Neural progenitor cell (in vitro differentiated cells): Measurements from ENCODE around the gene TEKTIP1.
A peak's percentile ranks its signal among the peaks of the same experiment; 100 is the strongest.

Experiments used
- CTCF ChIP-seq: fragments of 200-600 bp; sonication (generic); IDR thresholded peaks from 2 replicates; pipeline ENCODE4 v1.5.1; 2017; ENCODE audit warnings: antibody characterized with exemption, mild to moderate bottlenecking
- EZH2 ChIP-seq: fragments of 200-600 bp; sonication (generic); IDR thresholded peaks from 2 replicates; pipeline ENCODE4 v1.6.1; 2017; ENCODE audit warnings: antibody characterized with exemption, mild to moderate bottlenecking, moderate library complexity
- EZH2phosphoT487 ChIP-seq: fragments of 200-600 bp; sonication (generic); IDR thresholded peaks from 2 replicates; pipeline ENCODE4 v1.6.1; 2017; ENCODE audit warnings: antibody characterized with exemption

- no peak for TF ChIP-seq CTCF
- peak; percentile 87 for TF ChIP-seq EZH2
- TF ChIP-seq EZH2phosphoT487 = peak; percentile 83
Measured at GRCh38 chr19:3585301-3586126, 46.5 kb downstream of the TEKTIP1 start, which contains the start of gene GIPC3.
